Effector memory CD4-positive, alpha-beta T cell (primary cell): ENCODE results near the gene SMG6.
"Not testable (repeated sequence)": the region's sequence is repeated elsewhere in the genome, so short reads cannot be mapped to it uniquely, and the experiment has no call there.

Source experiments
- DNase-seq, 3 donors: peaks; one replicate each; pipeline ENCODE4 v3.0.0-alpha.2; 2020
- H3K27ac ChIP-seq: 2 replicates; pipeline ENCODE4 v1.7.0; 2013; ENCODE audit warnings: mild to moderate bottlenecking, low read length, moderate library complexity; ENCODE audit not compliant: insufficient read depth, poor library complexity, severe bottlenecking
- H3K27me3 ChIP-seq: replicated peaks from 2 replicates; pipeline ENCODE4 v1.7.0; 2013; ENCODE audit warnings: mild to moderate bottlenecking, low read length; ENCODE audit not compliant: insufficient read depth, control insufficient read depth, poor library complexity, severe bottlenecking
- H3K36me3 ChIP-seq: 2 replicates; pipeline ENCODE4 v1.7.0; 2013; ENCODE audit warnings: mild to moderate bottlenecking, low read length, moderate library complexity; ENCODE audit not compliant: control insufficient read depth, insufficient read depth
- H3K4me1 ChIP-seq: 2 replicates; pipeline ENCODE4 v1.7.0; 2013; ENCODE audit warnings: low read length, mild to moderate bottlenecking; ENCODE audit not compliant: control insufficient read depth, insufficient read depth, poor library complexity, severe bottlenecking
- H3K4me3 ChIP-seq: 2 replicates; pipeline ENCODE4 v1.7.0; 2013; ENCODE audit warnings: low read length, low read depth, mild to moderate bottlenecking; ENCODE audit not compliant: insufficient read depth, poor library complexity, severe bottlenecking
- H3K9me3 ChIP-seq: 2 replicates; pipeline ENCODE4 v1.7.0; 2013; ENCODE audit warnings: mild to moderate bottlenecking, low read length, moderate library complexity; ENCODE audit not compliant: control insufficient read depth

SMG6 gene

DNA sequence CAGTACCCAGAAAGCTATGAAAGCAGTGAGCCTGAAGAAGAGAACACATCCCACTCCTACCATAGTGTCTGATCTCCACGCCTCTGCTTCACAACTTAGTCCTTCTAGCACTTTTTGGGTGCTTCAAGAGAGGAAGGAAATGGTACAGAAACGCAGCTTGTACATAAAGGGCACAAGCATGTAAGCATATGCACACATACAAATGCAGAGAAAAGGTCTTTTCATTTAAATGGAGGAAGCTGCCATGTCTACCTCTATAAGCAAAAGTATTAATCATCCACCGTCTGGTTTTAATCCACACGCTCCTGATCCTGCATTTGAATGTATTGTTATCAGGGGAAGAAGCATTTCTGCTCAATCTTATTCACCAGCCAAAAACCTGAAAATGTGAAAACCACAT lies 148.0 kb downstream of the SMG6 start:
- no peak overlapping the region for H3K4me3 ChIP-seq
- H3K36me3 ChIP-seq, result peaks cover 8% of the 10 kb centered on the region
- H3K27me3 ChIP-seq, result no peaks in the 10 kb centered on the region
- no peak for DNase-seq
- no peaks in the 10 kb centered on the region for H3K9me3 ChIP-seq
- H3K27ac ChIP-seq, result no peak overlapping the region
- H3K4me1 ChIP-seq, result no peaks in the 10 kb centered on the region

DNA sequence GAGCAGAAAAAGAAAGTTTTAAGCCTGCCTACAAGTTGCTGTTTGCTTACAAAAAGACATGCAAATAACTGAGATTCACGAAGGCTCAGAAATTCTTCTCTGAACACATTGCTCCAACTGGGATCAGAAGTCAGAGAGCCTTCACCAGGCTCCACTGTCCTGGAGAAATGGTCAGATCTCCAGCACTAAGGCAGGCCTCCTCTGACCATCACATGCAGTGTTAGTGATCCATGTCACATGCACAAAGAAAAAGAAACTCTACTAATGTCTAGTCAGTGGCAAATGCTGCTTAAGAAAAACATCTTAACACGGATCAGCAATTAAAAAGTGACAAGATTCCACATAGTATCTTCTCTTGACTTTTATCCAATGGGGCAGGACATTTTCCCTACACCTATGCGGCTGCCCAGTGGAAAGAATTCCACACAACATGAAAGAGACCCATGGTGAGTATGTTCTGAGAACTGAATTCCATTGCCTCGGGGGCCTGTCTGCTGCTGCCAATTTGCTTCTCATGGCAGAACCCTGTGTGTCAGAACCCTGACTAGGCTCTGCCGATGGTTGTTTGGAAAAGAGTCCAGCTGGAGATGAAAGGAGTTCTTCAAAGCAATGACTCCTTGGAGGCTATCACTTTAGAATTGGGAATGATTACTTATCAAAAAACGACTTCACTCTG lies 152.1 kb downstream of the SMG6 start:
- no peaks in the 10 kb centered on the region for H3K27me3 ChIP-seq
- no peak for DNase-seq
- no peaks in the 10 kb centered on the region for H3K9me3 ChIP-seq
- H3K27ac ChIP-seq, result no peak overlapping the region
- H3K4me1 ChIP-seq, result peaks cover 3% of the 10 kb centered on the region
- no peak overlapping the region for H3K4me3 ChIP-seq
- H3K36me3 ChIP-seq, result no peaks in the 10 kb centered on the region

DNA sequence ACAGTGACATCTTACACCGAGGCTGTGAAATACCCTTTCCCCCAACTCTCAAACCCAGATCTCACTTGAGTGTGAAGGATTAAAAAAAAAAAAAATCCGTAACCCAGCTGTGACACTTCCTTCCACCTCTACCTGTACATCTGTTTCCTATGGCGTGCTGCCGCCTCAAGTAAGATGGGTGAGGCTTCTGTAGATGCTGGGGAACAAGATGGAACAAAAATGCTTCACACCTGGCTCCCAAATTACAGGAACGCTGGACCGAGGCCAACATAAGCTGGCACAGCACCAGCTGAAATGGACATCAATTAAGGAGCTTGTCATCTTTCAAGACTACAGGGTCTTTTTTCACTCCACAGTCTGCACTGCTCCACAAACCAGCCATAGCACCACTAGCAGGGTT lies 152.8 kb downstream of the SMG6 start:
- Histone ChIP-seq H3K9me3 (no peaks in the 10 kb centered on the region), H3K4me1 (peaks cover 5% of the 10 kb centered on the region), H3K36me3 (no peaks in the 10 kb centered on the region), H3K27me3 (no peaks in the 10 kb centered on the region), H3K27ac (no peak overlapping the region), H3K4me3 (no peak overlapping the region)
- DNase-seq, result no peak

DNA sequence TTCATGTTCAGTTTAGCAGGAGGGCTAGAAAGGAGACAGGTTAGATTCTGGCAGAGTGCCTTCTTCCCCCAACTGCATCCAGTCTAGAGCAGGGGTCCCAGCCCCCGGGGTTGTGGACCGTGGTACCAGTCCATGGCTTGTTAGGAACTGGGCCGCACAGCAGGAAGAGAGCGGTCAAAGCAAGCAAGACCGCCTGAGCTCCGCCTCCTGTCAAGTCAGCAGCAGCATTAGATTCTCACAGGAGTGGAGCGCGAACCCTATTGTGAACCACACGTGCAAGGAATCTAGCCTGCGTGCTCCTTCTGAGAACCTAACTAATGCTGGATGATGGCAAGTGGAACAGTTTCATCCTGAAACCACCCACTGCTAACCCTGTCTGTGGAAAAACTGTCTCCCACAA lies 153.7 kb downstream of the SMG6 start:
- peaks cover 5% of the 10 kb centered on the region for H3K4me1 ChIP-seq
- no peak overlapping the region for H3K4me3 ChIP-seq
- no peak for DNase-seq
- H3K27ac ChIP-seq, result no peak overlapping the region
- H3K9me3 ChIP-seq, result no peaks in the 10 kb centered on the region
- no peaks in the 10 kb centered on the region for H3K27me3 ChIP-seq
- H3K36me3 ChIP-seq, result no peaks in the 10 kb centered on the region

DNA sequence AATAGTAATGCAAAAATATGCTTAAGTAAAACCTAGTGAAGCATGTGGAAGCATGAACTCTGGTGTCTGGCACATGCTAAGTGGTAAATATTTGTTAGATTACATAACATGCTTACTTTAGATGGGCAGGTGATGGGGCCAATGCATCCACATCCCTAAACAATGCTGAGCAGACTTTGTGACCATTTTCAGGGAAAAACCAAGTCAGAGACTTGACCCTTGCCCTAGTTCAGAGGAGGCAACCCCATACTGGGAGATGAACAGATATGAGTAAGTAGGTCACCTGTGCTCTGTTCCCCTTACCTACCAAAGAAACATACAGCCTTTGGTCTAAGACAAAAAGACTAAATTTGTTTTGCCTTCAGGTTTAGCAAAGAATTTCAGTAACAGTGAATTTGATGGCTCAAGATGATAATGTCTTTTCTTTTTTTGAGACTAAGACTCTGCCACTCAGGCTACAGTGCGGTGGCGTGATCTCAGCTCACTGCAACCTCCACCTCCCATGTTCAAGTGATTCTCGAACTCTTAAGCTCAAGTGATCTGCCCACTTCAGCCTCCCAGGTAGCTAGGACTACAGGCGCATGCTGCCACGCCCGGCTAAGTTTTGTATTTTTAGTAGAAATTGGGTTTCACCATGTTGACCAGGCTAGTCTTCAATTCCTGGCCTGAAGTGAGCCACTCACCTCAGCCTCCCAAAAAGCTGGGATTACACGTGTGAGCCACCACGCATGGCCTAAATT lies 157.3 kb downstream of the SMG6 start:
- Histone ChIP-seq H3K9me3 (no peaks in the 10 kb centered on the region), H3K27me3 (no peaks in the 10 kb centered on the region), H3K4me3 (no peak overlapping the region), H3K4me1 (peaks cover 5% of the 10 kb centered on the region), H3K36me3 (peaks cover 6% of the 10 kb centered on the region), H3K27ac (no peak overlapping the region)
- peak in 1 of 3 donors; percentile 4 for DNase-seq

DNA sequence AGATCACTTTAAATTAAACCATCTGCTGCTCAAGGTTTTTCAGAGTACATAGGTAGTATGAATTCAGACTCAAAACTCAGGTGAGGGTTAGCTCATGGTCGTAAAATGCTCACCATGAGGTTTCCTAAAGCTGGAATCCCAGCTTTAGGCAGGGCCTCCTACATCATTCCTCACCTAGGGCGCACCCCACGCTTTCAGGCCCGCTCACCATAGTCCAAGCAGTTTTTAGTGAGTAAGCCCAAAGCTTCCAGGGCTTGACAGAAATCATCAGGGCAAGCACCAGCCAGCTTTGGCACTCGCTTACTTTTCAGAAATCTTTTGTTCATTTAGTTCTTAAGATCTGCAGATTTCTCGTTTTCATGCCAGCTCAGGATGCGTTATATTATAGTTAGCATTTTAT lies 158.9 kb downstream of the SMG6 start:
- no peaks in the 10 kb centered on the region for H3K9me3 ChIP-seq
- H3K36me3 ChIP-seq, result peaks cover 6% of the 10 kb centered on the region

DNA sequence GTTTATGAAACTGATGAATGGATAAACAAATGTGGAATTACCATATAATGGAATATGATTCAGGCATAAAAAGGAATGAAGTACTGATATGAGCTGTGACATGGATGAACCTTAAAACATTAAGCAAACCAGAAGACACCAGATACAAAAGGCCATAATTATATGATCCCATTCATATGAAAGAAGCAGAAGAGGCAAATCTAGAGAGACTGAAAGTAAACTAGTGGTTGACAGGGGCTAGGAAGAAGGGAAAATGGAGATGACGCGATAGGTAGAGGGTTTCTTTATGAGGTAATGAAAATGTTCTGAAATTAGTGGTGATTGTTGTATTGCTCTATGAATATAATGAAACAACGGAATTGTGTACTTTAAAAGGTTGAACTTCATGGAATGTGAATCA lies 160.3 kb downstream of the SMG6 start:
- peaks cover 6% of the 10 kb centered on the region for H3K36me3 ChIP-seq
- H3K9me3 ChIP-seq, result no peaks in the 10 kb centered on the region
- H3K4me1 ChIP-seq, result peaks cover 7% of the 10 kb centered on the region
- H3K27me3 ChIP-seq, result no peaks in the 10 kb centered on the region
- no peak overlapping the region for H3K4me3 ChIP-seq
- DNase-seq, result no peak
- no peak overlapping the region for H3K27ac ChIP-seq

More for the DNA sequence above, 158.9 kb downstream of the SMG6 start:
- Histone ChIP-seq H3K4me1 (peaks cover 5% of the 10 kb centered on the region), H3K27me3 (no peaks in the 10 kb centered on the region), H3K4me3 (no peak overlapping the region), H3K27ac (no peak overlapping the region)
- DNase-seq, result no peak

DNA sequence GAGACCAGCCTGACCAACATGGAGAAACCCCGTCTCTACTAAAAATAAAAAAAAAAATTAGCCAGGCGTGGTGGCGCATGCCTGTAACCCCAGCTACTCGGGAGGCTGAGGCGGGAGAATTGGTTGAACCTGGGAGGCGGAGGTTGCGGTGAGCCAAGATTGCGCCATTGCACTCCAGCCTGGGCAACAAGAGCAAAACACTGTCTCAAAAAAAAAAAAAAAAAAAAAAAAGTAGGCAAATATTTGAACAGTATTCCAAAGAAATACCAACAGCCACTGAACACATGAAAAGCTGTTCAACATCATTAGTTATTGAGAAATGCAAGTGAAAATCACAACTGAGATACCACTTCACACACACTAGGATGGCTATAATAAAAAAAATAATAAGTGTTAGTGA lies 160.9 kb downstream of the SMG6 start:
- H3K4me1 ChIP-seq, H3K27me3 ChIP-seq, H3K36me3 ChIP-seq, H3K9me3 ChIP-seq, DNase-seq, H3K27ac ChIP-seq, H3K4me3 ChIP-seq: not testable (repeated sequence)

DNA sequence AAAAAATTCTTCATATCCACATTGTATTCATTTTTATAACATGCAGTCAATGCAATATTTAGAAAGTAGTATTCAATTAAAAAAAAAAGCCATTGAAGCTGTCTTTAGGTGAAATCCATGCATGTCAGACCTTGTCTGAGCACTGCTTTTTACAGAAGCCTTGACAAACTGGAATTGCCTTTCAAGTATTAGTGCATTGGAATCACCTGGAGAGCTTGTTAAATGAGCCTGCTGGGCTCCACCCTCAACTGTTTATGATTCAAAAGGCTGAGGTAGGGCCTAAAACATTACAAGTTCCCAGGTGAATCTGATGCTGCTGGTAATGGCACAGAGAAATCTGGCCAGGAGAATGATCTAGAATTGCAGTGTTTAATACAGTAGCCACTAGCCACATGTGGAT lies 162.9 kb downstream of the SMG6 start:
- DNase-seq, result no peak
- peaks cover 6% of the 10 kb centered on the region for H3K36me3 ChIP-seq
- no peaks in the 10 kb centered on the region for H3K9me3 ChIP-seq
- no peak overlapping the region for H3K27ac ChIP-seq
- H3K4me3 ChIP-seq, result no peak overlapping the region
- H3K4me1 ChIP-seq, result peaks cover 2% of the 10 kb centered on the region
- H3K27me3 ChIP-seq, result no peaks in the 10 kb centered on the region

DNA sequence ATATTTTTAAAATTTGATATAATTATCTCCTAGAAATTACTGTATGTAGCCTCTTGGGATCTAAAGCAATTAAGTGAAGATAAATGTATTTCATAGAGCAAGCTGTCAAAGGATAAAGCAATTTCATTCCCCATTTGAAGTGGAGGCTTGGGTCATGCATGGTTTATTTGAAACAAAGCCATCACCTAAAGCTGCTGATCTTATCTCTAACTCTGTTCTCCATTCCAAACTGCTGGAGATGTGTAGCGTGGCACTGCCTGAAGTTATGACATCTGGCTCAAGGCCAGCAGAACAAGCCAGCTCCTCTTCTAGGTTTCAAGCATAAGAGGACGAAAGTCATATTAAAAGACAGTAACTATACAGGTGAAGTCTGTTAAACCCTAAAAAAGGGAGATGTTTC lies 164.8 kb downstream of the SMG6 start:
- Histone ChIP-seq H3K27ac (no peak overlapping the region), H3K4me1 (peaks cover 2% of the 10 kb centered on the region), H3K36me3 (no peaks in the 10 kb centered on the region), H3K4me3 (no peak overlapping the region), H3K27me3 (no peaks in the 10 kb centered on the region), H3K9me3 (no peaks in the 10 kb centered on the region)
- DNase-seq, result no peak
